GM23248 (cell line): ENCODE results near the gene CTSD.

Source experiments
- EZH2 ChIP-seq: fragments of 200-600 bp; sonication (generic); IDR thresholded peaks from 2 replicates; pipeline ENCODE4 v1.6.1; 2018; ENCODE audit warnings: antibody characterized with exemption, mild to moderate bottlenecking; ENCODE audit not compliant: insufficient read depth, poor library complexity, severe bottlenecking
- EZH2phosphoT487 ChIP-seq: fragments of 200-600 bp; sonication (generic); IDR thresholded peaks from 2 replicates; pipeline ENCODE4 v1.6.1; 2018; ENCODE audit warnings: antibody characterized with exemption, moderate library complexity, mild to moderate bottlenecking, low read depth; ENCODE audit not compliant: insufficient read depth

DNA sequence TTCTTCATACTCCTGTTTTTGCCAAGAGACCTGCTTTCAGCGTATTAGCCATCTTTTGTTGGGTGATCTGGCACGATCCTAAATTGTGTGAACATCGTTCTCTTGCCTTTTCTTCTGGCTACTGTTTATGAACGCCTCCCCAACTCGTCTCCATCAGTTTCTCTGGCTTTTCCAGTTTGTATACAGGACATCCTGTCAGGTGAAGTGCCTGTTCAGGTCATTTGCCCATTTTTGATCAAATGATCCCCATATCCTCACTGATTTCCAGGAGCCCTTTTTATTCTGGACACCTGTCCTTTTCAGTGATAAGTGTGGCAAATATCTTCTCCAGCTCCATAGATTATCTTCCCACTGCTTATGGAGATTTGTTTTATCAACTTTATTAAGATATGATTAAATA, 48.5 kb upstream of the CTSD start:
- TF ChIP-seq EZH2, result no peak
- TF ChIP-seq EZH2phosphoT487, result no peak
